Measurements from ENCODE around the gene ACTR5. TPM values are rescaled to one million over a fixed set of nuclear protein-coding genes. Genes with fewer than 3 reads are reported as not detected.
A peak's percentile ranks its signal among the peaks of the same experiment; 100 is the strongest.

The ACTR5 gene
- total RNA-seq, 2 donors from 2014 or later, result 9.9 to 10.4 TPM

DNA sequence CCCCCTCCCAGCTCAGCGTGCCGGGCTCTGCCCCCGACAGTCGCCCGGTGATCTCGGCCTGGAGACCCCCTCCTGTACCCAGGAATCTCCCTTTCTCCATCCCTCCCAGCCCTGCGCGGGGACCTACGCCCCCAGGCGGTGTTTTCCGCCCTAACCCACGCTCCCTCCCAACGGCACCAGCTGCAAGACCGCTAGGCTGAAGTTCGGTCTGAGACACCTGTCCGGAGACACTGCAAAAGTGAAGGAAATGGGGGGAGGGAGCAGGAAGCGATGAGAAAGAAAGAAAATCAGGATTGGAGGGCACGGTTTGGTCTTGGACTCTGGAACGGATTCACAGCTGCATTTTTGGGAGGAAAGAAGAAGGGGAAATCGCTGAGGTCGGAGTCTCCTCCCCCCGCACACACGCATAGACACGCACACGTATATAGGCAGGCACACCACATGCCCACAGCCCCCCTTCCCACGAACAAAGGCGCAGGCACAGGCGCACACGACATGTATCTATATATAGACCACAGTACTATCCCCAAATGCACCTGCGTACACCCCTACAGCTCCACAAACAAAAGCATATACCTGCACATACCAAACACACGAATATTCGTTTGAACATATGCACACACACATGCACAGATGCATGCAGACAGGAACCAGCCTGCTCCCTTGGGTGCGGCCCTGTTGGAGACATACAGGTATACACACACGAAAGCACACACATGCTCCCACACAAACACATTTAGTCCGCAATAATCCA lies 22.9 kb upstream of the ACTR5 start:
- H3K9me3 Mint-ChIP-seq, result no peaks in the 10 kb centered on the region
- H3K36me3 Mint-ChIP-seq (ENCODE audit: low read depth), result peaks cover 10% of the 10 kb centered on the region
- peaks cover 81% of the 10 kb centered on the region for H3K27me3 Mint-ChIP-seq
- no peak for ATAC-seq (replicated peaks)
- peak overlapping the region; percentile 40 for H3K4me3 Mint-ChIP-seq
- no peak overlapping the region for H3K27ac Mint-ChIP-seq
- peaks cover 25% of the 10 kb centered on the region for H3K4me1 Mint-ChIP-seq

GRCh38 chr20:38725931-38726803 lies 22.1 kb upstream of the ACTR5 start:
- ATAC-seq (replicated peaks), result peak; percentile 59
- Mint-ChIP-seq H3K4me3 (peak overlapping the region; percentile 50), H3K27me3 (peaks cover 79% of the 10 kb centered on the region), H3K27ac (no peak overlapping the region), H3K36me3 (ENCODE audit: low read depth) (peaks cover 10% of the 10 kb centered on the region), H3K4me1 (peaks cover 27% of the 10 kb centered on the region), H3K9me3 (no peaks in the 10 kb centered on the region)

DNA sequence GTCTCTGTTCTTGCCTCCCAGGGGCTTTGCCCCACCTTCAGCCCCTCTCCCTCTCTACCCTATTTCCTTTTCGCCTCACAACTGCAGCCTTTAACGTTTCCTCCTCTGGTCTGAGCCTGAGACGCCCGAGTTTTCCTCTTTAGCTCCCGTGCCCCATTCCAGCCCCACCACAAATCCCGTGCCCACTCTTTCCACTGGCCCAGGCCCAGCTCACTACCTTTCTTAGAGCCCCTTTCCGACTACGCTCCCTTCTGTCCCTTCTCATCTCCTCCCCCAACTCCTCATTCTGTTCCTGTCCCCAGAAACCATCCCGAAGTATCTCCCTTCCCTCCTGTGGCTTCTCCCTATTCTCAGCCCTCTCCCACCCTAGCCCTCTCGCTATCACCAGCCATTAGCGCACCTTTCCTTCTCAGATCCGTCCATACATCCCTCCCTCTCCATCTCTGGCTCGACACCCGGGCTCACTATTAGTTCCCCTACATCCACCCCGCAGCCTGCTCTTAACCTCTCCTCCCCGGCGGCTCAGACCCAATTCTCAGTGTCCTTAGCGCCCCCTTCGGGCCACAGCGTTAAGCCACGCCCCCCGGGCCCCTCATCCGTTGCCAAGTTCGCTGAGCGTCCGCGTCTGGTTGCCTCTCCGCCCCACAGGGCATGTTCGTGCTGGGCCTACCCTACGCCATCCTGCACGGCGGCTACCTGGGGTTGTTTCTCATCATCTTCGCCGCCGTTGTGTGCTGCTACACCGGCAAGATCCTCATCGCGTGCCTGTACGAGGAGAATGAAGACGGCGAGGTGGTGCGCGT lies 21.3 kb upstream of the ACTR5 start:
- no peaks in the 10 kb centered on the region for H3K9me3 Mint-ChIP-seq

DNA sequence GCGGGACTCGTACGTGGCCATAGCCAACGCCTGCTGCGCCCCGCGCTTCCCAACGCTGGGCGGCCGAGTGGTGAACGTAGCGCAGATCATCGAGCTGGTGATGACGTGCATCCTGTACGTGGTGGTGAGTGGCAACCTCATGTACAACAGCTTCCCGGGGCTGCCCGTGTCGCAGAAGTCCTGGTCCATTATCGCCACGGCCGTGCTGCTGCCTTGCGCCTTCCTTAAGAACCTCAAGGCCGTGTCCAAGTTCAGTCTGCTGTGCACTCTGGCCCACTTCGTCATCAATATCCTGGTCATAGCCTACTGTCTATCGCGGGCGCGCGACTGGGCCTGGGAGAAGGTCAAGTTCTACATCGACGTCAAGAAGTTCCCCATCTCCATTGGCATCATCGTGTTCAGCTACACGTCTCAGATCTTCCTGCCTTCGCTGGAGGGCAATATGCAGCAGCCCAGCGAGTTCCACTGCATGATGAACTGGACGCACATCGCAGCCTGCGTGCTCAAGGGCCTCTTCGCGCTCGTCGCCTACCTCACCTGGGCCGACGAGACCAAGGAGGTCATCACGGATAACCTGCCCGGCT lies 20.6 kb upstream of the ACTR5 start:
- no peak overlapping the region for H3K27ac Mint-ChIP-seq
- peak overlapping the region; percentile 50 for H3K4me3 Mint-ChIP-seq
- H3K9me3 Mint-ChIP-seq, result no peaks in the 10 kb centered on the region
- ATAC-seq (replicated peaks), result no peak
- H3K4me1 Mint-ChIP-seq, result peaks cover 27% of the 10 kb centered on the region
- H3K27me3 Mint-ChIP-seq, result peaks cover 71% of the 10 kb centered on the region
- peaks cover 10% of the 10 kb centered on the region for H3K36me3 Mint-ChIP-seq (ENCODE audit: low read depth)

More for the DNA sequence above, 21.3 kb upstream of the ACTR5 start:
- Mint-ChIP-seq H3K27ac (no peak overlapping the region), H3K4me1 (peaks cover 27% of the 10 kb centered on the region), H3K4me3 (peak overlapping the region; percentile 50), H3K36me3 (ENCODE audit: low read depth) (peaks cover 10% of the 10 kb centered on the region), H3K27me3 (peaks cover 74% of the 10 kb centered on the region)
- no peak for ATAC-seq (replicated peaks)

DNA sequence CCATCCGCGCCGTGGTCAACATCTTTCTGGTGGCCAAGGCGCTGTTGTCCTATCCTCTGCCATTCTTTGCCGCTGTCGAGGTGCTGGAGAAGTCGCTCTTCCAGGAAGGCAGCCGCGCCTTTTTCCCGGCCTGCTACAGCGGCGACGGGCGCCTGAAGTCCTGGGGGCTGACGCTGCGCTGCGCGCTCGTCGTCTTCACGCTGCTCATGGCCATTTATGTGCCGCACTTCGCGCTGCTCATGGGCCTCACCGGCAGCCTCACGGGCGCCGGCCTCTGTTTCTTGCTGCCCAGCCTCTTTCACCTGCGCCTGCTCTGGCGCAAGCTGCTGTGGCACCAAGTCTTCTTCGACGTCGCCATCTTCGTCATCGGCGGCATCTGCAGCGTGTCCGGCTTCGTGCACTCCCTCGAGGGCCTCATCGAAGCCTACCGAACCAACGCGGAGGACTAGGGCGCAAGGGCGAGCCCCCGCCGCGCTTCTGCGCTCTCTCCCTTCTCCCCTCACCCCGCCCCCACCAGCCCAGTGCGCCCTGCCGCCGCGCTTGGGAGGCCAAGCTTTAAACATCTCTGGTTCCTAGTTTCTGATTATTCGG lies 20.0 kb upstream of the ACTR5 start:
- H3K4me1 Mint-ChIP-seq, result peaks cover 27% of the 10 kb centered on the region
- peaks cover 10% of the 10 kb centered on the region for H3K36me3 Mint-ChIP-seq (ENCODE audit: low read depth)
- no peak for ATAC-seq (replicated peaks)
- H3K27me3 Mint-ChIP-seq, result peaks cover 65% of the 10 kb centered on the region
- H3K9me3 Mint-ChIP-seq, result no peaks in the 10 kb centered on the region
- peak overlapping the region; percentile 50 for H3K4me3 Mint-ChIP-seq
- no peak overlapping the region for H3K27ac Mint-ChIP-seq

GRCh38 chr20:38728911-38729642 lies 19.2 kb upstream of the ACTR5 start:
- no peak for ATAC-seq (replicated peaks)
- no peak overlapping the region for H3K27ac Mint-ChIP-seq
- H3K4me3 Mint-ChIP-seq, result peak overlapping the region; percentile 13
- peaks cover 68% of the 10 kb centered on the region for H3K27me3 Mint-ChIP-seq
- peaks cover 27% of the 10 kb centered on the region for H3K4me1 Mint-ChIP-seq
- H3K9me3 Mint-ChIP-seq, result no peaks in the 10 kb centered on the region
- H3K36me3 Mint-ChIP-seq (ENCODE audit: low read depth), result peaks cover 10% of the 10 kb centered on the region

DNA sequence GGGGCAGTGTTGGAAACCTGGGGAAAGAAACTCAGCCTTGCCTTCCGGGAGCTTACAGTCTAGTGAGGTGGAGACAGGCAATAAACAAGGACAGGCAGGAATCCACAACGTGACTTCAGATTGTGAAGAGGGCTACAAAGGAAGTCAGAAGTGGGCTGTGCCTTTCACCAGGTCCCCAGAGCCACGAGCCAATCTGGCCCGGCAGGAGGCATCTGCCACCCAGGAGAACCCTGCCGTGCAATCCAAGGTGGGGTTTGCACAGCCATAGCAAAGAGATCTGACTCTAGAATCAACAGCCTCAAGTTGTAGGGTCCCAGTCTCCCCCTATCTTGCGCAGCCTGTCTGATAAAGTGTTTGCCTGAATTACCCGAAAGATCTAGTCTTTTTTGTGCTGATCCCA lies 18.5 kb upstream of the ACTR5 start:
- Mint-ChIP-seq H3K9me3 (no peaks in the 10 kb centered on the region), H3K27ac (no peak overlapping the region), H3K27me3 (peaks cover 68% of the 10 kb centered on the region), H3K4me1 (peaks cover 27% of the 10 kb centered on the region), H3K4me3 (peak overlapping the region; percentile 62), H3K36me3 (ENCODE audit: low read depth) (peaks cover 10% of the 10 kb centered on the region)
- ATAC-seq (replicated peaks), result no peak

DNA sequence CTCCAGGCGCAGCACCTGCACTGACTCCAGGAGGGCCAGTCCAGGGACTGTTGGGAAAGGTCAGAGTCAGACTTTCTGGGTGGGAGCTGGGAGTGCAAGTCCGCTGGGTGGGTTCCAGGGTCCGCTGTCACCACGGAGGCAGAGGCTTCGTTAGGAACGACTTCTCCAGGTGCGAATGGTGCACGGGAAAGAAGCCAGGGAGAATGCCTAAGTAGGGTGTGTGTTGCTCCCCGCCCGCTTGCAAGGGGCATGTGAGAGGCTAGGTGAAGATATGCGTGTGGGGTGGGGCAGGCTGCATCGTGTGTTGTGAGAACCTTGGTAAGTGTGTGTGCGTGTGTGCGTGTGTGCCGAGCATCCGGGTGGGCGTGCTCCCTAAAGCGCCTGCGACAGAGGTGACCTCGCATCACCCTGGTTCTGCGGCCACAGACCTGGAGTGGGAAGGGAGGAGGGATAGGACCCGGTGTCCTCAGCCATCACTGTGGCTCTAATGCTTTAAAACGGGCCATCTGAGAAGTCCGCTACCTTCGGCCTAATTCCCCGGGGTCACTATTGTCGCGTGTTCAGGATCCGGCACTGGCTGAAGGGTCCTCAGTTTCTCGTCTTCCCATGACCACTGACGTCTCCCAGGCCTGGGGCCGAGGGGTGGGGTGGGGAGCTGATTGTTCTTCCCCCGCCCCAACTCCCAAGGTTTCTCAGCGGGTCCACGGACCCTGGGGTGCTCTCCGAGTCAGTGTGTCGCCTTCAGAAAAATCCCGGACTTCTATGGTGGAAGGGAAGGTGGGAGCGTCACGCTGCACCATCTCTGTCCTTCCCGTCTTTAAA lies 17.9 kb upstream of the ACTR5 start:
- ATAC-seq (replicated peaks), result no peak
- Mint-ChIP-seq H3K27ac (no peak overlapping the region), H3K4me3 (peak overlapping the region; percentile 62), H3K4me1 (peaks cover 24% of the 10 kb centered on the region), H3K27me3 (peaks cover 70% of the 10 kb centered on the region), H3K36me3 (ENCODE audit: low read depth) (peaks cover 10% of the 10 kb centered on the region), H3K9me3 (no peaks in the 10 kb centered on the region)

DNA sequence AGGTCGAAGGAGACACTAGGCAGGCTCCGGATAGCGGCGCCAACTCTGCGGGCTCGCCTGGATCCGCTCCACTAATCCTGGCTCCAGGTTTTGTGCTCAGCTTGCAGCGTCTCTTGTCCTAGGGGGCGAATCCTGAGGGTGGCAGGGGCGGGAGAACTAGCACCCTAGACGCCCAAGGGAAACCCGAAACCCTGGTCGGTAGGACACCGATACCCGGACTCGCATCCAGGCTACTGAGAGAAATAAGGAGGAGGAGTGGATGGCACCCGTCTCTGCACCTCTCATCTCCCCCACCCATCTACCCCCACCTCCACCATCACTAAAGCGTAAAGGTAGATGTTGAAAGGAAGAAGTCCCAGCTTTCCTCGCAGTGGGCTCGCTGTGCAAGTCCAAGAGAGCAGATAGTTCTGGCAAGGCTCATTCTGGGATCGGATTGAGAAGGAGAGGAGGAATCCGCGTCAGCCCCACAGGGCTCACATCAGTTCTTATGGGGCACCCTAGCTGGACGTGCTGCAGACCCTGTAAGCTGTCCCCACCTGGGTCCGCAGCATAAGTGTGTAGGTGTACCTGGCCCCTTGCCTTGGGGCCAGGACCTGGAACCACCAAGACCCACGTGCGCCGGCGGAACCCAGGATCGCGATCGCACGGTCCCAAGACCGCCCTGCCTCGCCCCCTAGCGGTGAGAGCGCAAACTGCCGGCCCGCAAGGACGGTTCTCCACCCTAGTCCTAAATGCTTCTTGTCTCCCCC lies 17.1 kb upstream of the ACTR5 start:
- Mint-ChIP-seq H3K36me3 (ENCODE audit: low read depth) (peaks cover 10% of the 10 kb centered on the region), H3K27me3 (peaks cover 72% of the 10 kb centered on the region), H3K4me3 (peak overlapping the region; percentile 62), H3K9me3 (no peaks in the 10 kb centered on the region), H3K27ac (no peak overlapping the region), H3K4me1 (peaks cover 19% of the 10 kb centered on the region)
- ATAC-seq (replicated peaks), result peak; percentile 89

- Mint-ChIP-seq H3K36me3 (ENCODE audit: low read depth) (peaks cover 8% of the 10 kb centered on the region), H3K4me3 (peak overlapping the region; percentile 62), H3K27me3 (peaks cover 70% of the 10 kb centered on the region), H3K4me1 (peaks cover 15% of the 10 kb centered on the region), H3K27ac (no peak overlapping the region), H3K9me3 (no peaks in the 10 kb centered on the region)
- peak; percentile 5 for ATAC-seq (replicated peaks)
These were observed 16.5 kb upstream of the ACTR5 start for GRCh38 chr20:38731738-38732113.

DNA sequence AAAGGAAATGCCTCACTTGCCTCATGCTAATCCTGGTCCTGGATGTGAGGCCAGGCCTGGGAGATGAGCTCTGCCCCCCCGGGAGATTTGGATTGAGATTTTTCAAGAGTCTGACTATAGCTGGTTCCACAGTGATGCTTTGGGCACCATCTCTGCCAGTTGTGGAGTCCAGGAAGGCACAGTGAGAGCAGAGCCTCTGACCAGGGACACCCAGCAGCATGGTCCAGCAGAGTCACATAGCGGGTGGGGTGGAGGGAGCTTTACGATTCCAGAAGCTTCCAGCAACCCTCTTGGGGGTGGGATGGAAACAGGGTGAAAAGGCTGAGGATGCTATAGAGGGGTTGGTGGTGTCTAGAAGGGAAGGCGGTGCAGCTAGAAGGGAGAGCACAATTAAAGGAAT lies 15.3 kb upstream of the ACTR5 start:
- ATAC-seq (replicated peaks), result no peak
- no peak overlapping the region for H3K27ac Mint-ChIP-seq
- H3K4me3 Mint-ChIP-seq, result no peak overlapping the region
- no peaks in the 10 kb centered on the region for H3K9me3 Mint-ChIP-seq
- H3K4me1 Mint-ChIP-seq, result peaks cover 9% of the 10 kb centered on the region
- peaks cover 62% of the 10 kb centered on the region for H3K27me3 Mint-ChIP-seq
- H3K36me3 Mint-ChIP-seq (ENCODE audit: low read depth), result no peaks in the 10 kb centered on the region

DNA sequence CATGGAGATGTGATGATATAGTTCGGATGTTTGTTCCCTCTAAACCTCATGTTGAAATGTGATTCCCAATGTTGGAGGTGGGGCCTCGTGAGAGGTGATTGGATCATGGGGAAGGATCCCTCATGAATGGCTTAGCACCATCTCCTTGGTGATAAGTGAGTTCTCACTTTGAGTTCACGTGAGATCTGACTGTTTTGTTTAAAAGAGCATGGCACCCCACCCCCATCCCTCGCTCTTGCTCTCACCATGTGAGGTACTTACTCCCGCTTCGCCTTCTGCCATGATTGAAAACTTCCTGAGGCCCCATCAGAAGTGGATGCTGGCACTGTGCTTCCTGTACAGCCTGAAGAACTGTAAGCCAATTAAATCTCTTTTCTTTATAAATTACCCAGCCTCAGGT lies 13.1 kb upstream of the ACTR5 start:
- H3K4me1 Mint-ChIP-seq, result peaks cover 3% of the 10 kb centered on the region
- H3K27me3 Mint-ChIP-seq, result peaks cover 51% of the 10 kb centered on the region
- H3K27ac Mint-ChIP-seq, result no peak overlapping the region
- no peak overlapping the region for H3K4me3 Mint-ChIP-seq
- no peaks in the 10 kb centered on the region for H3K9me3 Mint-ChIP-seq
- no peak for ATAC-seq (replicated peaks)
- H3K36me3 Mint-ChIP-seq (ENCODE audit: low read depth), result no peaks in the 10 kb centered on the region

All from activated T-helper 17 cell treated with anti-CD3 and anti-CD28 coated beads, Interleukin-2, amount 50 U/mL, for 72 hours (primary cell).